ENCODE data around the gene MYL7. TPM values are rescaled to one million over a fixed set of nuclear protein-coding genes. Genes with fewer than 3 reads are reported as not detected.

MYL7 gene
- not detected in 2 replicates for total RNA-seq

- H3K27me3 ChIP-seq (ENCODE audit: insufficient read depth, low read length): peaks cover 15% of the 10 kb centered on the region
- DNase-seq (ENCODE audit: insufficient read length, low spot score, missing footprints): no peak
Observed at GRCh38 chr7:44141221-44141850, at the start of gene MYL7. MYL7 (minus strand) TSS chr7:44141332; CDS start chr7:44141305, 27 bp downstream.

GRCh38 chr7:44189993-44190872 is 49.1 kb upstream of the MYL7 start:
- Histone ChIP-seq H2AFZ (ENCODE audit: low read length) (no peak overlapping the region), H4K20me1 (ENCODE audit: insufficient read depth, low read length) (no peaks in the 10 kb centered on the region), H3K9me3 (ENCODE audit: low read depth, low read length) (no peaks in the 10 kb centered on the region), H3K27ac (ENCODE audit: low read depth, low read length) (no peak overlapping the region), H3K4me2 (ENCODE audit: insufficient read depth, low read length) (no peak overlapping the region), H3K79me2 (ENCODE audit: insufficient read depth, low read length) (no peaks in the 10 kb centered on the region), H3K4me3 (ENCODE audit: insufficient read depth, low read length) (no peak overlapping the region), H3K4me1 (ENCODE audit: insufficient read depth, low read length) (peaks cover 1% of the 10 kb centered on the region), H3K36me3 (ENCODE audit: insufficient read depth, low read length) (no peaks in the 10 kb centered on the region), H3K27me3 (ENCODE audit: insufficient read depth, low read length) (peaks cover 14% of the 10 kb centered on the region)
- no peak for DNase-seq (ENCODE audit: insufficient read length, low spot score, missing footprints)
- TF ChIP-seq CTCF (IDR thresholded peaks at IDR 0.05; ENCODE audit: extremely low read depth, low read depth, low read length): no peak

More at GRCh38 chr7:44141221-44141850, at the start of gene MYL7:
- TF ChIP-seq CTCF (IDR thresholded peaks at IDR 0.05; ENCODE audit: extremely low read depth, low read depth, low read length): no peak
- Histone ChIP-seq H3K79me2 (ENCODE audit: insufficient read depth, low read length) (no peaks in the 10 kb centered on the region), H3K27ac (ENCODE audit: low read depth, low read length) (no peak within 1 kb of the TSS), H3K4me1 (ENCODE audit: insufficient read depth, low read length) (no peaks in the 10 kb centered on the region), H4K20me1 (ENCODE audit: insufficient read depth, low read length) (no peaks in the 10 kb centered on the region), H3K4me3 (ENCODE audit: insufficient read depth, low read length) (no peak within 1 kb of the TSS), H3K36me3 (ENCODE audit: insufficient read depth, low read length) (no peaks in the 10 kb centered on the region), H3K9me3 (ENCODE audit: low read depth, low read length) (no peaks in the 10 kb centered on the region), H2AFZ (ENCODE audit: low read length) (no peak within 1 kb of the TSS), H3K4me2 (ENCODE audit: insufficient read depth, low read length) (no peak within 1 kb of the TSS)

- Histone ChIP-seq H3K4me3 (ENCODE audit: insufficient read depth, low read length) (no peak within 1 kb of the TSS), H3K27ac (ENCODE audit: low read depth, low read length) (no peak within 1 kb of the TSS), H3K9me3 (ENCODE audit: low read depth, low read length) (no peaks in the 10 kb centered on the region), H3K79me2 (ENCODE audit: insufficient read depth, low read length) (no peaks in the 10 kb centered on the region), H2AFZ (ENCODE audit: low read length) (no peak within 1 kb of the TSS), H3K4me1 (ENCODE audit: insufficient read depth, low read length) (peaks cover 9% of the 10 kb centered on the region), H3K36me3 (ENCODE audit: insufficient read depth, low read length) (no peaks in the 10 kb centered on the region), H4K20me1 (ENCODE audit: insufficient read depth, low read length) (no peaks in the 10 kb centered on the region), H3K4me2 (ENCODE audit: insufficient read depth, low read length) (no peak within 1 kb of the TSS), H3K27me3 (ENCODE audit: insufficient read depth, low read length) (peaks cover 14% of the 10 kb centered on the region)
- TF ChIP-seq CTCF (IDR thresholded peaks at IDR 0.05; ENCODE audit: extremely low read depth, low read depth, low read length): no peak
- no peak for DNase-seq (ENCODE audit: insufficient read length, low spot score, missing footprints)
Observed at GRCh38 chr7:44189286-44189992, 48.3 kb upstream of the MYL7 start, which contains the start of gene GCK. GCK (minus strand) TSS chr7:44189439; CDS start chr7:44188953, 486 bp downstream.

Measured in osteoblast (primary cell).